ENCODE data around the gene PRKCG.

PRKCG gene

DNA sequence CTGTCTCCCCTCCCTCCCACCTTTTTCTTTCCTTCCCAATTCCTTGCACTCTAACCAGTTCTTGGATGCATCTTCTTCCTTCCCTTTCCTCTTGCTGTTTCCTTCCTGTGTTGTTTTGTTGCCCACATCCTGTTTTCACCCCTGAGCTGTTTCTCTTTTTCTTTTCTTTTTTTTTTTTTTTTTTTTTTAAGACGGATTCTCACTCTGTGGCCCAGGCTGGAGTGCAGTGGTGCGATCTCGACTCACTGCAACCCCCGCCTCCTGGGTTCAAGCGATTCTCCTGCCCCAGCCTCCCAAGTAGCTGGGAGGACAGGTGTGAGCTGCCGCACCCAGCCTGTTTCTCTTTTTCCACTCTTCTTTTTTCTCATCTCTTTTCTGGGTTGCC lies 7.4 kb upstream of the PRKCG start:
- TF ChIP-seq, protein P1, sequence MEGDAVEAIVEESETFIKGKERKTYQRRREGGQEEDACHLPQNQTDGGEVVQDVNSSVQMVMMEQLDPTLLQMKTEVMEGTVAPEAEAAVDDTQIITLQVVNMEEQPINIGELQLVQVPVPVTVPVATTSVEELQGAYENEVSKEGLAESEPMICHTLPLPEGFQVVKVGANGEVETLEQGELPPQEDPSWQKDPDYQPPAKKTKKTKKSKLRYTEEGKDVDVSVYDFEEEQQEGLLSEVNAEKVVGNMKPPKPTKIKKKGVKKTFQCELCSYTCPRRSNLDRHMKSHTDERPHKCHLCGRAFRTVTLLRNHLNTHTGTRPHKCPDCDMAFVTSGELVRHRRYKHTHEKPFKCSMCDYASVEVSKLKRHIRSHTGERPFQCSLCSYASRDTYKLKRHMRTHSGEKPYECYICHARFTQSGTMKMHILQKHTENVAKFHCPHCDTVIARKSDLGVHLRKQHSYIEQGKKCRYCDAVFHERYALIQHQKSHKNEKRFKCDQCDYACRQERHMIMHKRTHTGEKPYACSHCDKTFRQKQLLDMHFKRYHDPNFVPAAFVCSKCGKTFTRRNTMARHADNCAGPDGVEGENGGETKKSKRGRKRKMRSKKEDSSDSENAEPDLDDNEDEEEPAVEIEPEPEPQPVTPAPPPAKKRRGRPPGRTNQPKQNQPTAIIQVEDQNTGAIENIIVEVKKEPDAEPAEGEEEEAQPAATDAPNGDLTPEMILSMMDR (conservative IDR thresholded peaks at IDR 0.05; ENCODE audit: control insufficient read depth, insufficient read depth, low read depth, low read length) = no peak
- no peak overlapping the region for H3K4me3 ChIP-seq (ENCODE audit: control insufficient read depth, low read depth, low read length)
- DNase-seq (ENCODE audit: low read depth) = no peak

DNA sequence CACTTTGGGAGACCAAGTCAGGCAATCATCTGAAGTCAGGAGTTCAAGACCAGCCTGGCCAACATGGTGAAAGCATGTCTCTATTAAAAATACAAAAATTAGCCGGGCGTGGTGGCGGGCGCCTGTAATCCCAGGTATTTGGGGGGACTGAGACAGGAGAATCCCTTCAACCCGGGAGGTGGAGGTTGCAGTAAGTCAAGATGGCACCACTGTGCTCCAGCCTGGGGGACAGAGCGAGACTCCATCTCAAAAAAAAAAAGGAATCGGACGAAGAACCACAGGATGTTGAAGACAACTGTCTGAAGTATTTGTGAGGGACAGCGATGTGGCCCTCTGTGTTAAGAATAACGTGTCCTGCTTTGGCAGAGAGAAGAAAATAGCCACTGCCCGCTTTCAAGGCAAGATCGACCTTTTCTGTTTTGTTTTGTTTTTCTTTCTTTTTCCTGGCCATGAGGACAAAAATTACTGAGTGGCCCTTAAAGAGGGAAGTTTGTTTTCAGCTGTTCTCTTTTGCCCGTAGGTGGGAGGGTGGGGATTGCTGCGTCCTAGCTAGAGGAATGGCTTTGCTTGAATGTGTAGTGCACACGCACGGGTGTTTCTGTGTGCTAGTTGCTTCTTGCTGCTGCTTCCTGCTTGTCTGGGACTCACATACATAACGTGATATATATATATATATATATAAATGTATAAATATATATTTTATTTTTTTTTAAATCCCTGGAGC lies 6.2 kb upstream of the PRKCG start:
- TF ChIP-seq, protein P1 (conservative IDR thresholded peaks at IDR 0.05; ENCODE audit: control insufficient read depth, insufficient read depth, low read depth, low read length) = no peak
- DNase-seq (ENCODE audit: low read depth) = no peak
- no peak overlapping the region for H3K4me3 ChIP-seq (ENCODE audit: control insufficient read depth, low read depth, low read length)

DNA sequence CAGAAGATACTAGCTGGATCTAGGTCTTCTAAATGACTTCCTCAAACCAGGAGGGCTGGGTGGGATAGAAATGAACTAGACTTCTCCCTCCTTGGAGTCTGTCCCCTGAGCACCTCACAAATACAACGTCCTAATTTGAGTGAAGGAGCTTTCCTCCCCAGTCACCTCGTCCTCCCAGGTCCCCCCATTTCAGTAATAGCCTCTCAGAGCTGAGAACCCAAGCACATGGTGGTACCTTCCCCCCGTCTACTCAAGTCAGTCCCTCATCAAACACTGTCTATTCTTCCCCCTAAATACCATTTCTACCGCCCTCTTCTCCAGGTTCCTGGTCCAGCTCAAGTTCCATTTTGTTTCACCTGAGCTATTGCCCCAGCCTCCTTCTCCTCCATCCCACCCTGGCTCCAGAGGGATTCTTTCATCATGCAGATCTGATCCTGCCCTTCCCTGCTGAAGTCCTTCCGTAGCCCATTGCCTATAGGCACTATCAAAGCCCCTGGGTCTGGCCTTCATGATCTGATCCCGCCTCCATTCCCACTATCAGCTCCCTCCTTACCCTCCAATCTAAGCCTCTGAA lies 5.3 kb upstream of the PRKCG start:
- no peak overlapping the region for H3K4me3 ChIP-seq (ENCODE audit: control insufficient read depth, low read depth, low read length)
- DNase-seq (ENCODE audit: low read depth) = no peak

DNA sequence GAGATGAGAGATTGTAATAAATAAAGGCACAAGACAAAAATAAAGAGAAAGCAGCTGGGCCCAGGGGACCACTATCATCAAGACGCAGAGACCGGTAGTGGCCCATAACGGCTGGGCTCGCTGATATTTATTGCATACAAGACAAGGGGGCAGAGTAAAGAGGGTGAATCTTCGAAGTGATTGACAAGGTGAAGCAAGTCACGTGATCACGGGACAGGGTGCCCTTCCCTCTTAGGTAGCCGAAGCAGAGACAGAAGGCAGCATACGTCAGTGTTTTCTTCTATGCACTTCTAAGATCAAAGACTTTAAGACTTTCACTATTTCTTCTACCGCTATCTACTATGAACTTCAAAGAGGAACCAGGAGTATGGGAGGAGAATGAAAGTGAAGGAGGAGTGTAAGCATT lies 4.6 kb upstream of the PRKCG start:
- DNase-seq (ENCODE audit: low read depth) = peak; percentile 27
- no peak overlapping the region for H3K4me3 ChIP-seq (ENCODE audit: control insufficient read depth, low read depth, low read length)
- TF ChIP-seq, protein P1 (conservative IDR thresholded peaks at IDR 0.05; ENCODE audit: control insufficient read depth, insufficient read depth, low read depth, low read length) = no peak

More for the DNA sequence above, 5.3 kb upstream of the PRKCG start:
- TF ChIP-seq, protein P1 (conservative IDR thresholded peaks at IDR 0.05; ENCODE audit: control insufficient read depth, insufficient read depth, low read depth, low read length) = no peak

DNA sequence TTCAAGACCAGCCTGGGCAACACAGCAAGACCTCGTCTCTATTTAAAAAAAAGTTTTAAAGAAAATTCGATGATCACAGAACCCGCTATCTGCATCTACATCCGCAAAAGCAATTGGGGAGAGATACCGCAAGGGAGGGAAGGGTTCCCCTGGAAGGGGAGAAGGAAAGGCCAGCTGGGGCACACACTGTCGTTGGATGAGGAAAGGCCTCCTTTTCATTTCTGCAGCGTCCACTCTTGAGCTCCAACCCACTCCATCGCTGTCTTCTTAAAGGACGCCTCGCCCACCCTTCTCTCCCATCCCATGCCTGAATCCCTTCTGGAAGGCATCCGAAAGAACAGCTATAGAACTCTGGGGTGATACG lies 3.2 kb upstream of the PRKCG start:
- DNase-seq (ENCODE audit: low read depth) = no peak
- TF ChIP-seq, protein P1 (conservative IDR thresholded peaks at IDR 0.05; ENCODE audit: control insufficient read depth, insufficient read depth, low read depth, low read length) = no peak
- peak overlapping the region; percentile 59 for H3K4me3 ChIP-seq (ENCODE audit: control insufficient read depth, low read depth, low read length)

DNA sequence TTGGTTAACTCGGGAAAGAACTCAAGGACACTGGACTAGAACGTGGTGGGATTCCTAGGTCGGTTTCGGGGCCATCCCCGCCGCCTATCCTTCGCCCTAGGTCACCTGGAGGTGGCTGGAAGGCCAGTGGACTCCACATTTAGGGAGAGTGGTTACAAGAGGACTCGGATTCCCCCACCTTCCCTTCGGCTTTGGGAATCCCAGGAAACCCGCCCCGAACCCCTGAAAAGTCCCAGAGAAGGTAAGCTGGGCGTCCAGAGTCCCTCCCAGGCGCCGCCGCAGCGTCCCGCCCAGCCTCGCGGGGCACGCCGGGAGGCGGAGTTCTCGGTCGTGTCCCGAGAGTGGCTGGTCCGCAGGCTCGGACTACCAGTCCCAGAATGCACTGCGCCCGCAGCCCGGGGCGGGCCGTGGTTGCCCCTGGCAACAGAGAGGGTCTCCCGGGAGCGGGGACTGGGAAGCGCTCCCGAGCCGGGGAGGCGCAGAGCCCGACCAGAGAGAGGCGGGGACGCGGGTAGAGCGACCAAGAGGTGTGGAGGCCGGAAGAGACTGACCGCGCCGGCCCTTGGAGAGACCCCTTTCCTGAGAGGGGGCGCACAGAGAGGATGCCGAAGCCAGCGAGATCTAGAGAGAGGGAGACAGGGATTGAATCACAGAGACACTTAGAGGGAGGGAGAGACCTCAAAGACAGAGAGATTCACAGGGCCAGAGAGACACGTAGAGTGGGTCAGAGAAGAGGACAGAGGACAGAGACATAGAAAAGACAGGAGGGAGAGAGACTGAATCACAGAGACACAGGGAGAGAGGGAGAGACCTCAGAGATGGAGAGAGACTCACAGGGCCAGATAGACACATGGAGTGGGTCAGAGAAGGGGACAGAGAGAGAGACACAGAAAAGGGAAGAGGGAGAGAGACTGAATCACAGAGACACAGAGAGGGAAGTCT lies 2.6 kb upstream of the PRKCG start:
- H3K4me3 ChIP-seq (ENCODE audit: control insufficient read depth, low read depth, low read length) = peak overlapping the region; percentile 59
- TF ChIP-seq, protein P1 (conservative IDR thresholded peaks at IDR 0.05; ENCODE audit: control insufficient read depth, insufficient read depth, low read depth, low read length) = no peak
- peak; percentile 77 for DNase-seq (ENCODE audit: low read depth)
